ENCODE results near the gene UTP11. TPM values are rescaled to one million over a fixed set of nuclear protein-coding genes. Genes with fewer than 3 reads are reported as not detected.

UTP11 gene
- total and polyA plus RNA-seq, 2 donors (not counting 3 experiments of a cell fraction or from before 2014, with no cell fraction given): 20.1 to 54.1 TPM

DNA sequence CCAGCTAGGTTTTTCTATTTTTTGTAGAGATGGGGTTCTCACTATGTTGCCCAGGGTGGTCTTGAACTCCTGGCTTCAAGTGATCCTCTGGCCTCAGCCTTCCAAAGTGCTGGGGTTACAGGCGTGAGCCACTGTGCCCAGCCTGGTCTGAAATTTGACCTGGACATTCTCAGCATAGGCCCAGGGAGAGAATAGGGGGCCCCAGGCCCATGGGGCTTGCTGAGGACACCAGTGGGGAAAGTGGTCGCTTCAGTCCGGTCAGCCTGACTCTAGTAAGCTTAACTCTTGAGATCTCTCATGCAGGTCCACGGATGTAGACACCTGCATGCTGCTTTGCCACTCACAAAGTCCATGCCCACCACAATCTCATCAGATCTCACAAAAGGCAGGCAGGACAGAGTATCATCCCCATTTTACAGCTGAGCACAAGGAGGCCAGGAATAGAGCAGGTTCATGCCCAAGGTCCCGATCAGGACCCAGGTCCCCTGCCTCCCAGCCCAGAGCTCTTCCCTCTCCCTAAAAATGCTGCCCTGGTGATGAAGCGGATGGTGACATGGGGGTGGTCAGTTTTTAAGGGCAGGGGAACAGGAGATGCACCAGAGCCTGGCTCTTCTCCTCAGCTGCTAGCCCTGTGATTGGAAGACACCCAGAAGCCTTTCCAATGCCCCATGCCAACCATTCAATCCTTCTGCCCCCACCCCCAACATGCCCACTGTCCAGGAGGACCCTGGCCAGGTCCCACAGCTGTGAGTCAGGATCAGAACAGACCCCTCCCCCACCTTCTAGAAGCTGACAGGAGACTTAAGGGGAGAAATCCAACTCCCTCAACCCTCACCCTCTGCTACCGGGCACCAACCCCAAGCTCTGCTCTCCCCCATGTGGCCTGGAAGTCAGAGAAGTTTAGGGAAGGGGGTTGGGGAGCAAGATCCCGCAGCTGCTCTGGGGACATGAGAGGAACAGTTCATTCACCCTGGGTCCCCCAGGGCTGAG is 9.0 kb upstream of the UTP11 start:
- H3K9me3 ChIP-seq (replicated peaks; ENCODE audit: control insufficient read depth, insufficient read depth, low read length): no peaks in the 10 kb centered on the region
- CTCF ChIA-PET: interaction anchor here (0.7 to 1.3 kb wide), 3 partner anchors 9 to 22 kb away, joined by 3 to 4 read pairs (median 3); partner anchors contain the start of gene UTP11
- H3K9ac ChIP-seq (replicated peaks; ENCODE audit: extremely low read depth, insufficient read depth, low read length): peak overlapping the region; percentile 83
- H4K20me1 ChIP-seq (replicated peaks; ENCODE audit: control insufficient read depth, extremely low read depth, insufficient read depth, low read length): no peaks in the 10 kb centered on the region
- BruUV-seq (replicated peaks): no TSS peak
- H3K27me3 ChIP-seq (ENCODE audit: control insufficient read depth in 2 of 2, insufficient read depth in 2 of 2, low read length in 2 of 2): no peaks in the 10 kb centered on the region
- POLR2A ChIA-PET: interaction anchor here (0.5 kb wide), 1 partner anchor 10 kb away, joined by 3 read pairs; no protein-coding TSS in a partner anchor
- no peaks in the 10 kb centered on the region for H3K36me3 ChIP-seq (ENCODE audit: control insufficient read depth in 2 of 2, extremely low read depth in 1 of 2, insufficient read depth in 2 of 2, low read length in 2 of 2)
- H3K27ac ChIP-seq (ENCODE audit: insufficient read depth, low read depth, low read length): peak overlapping the region; percentile 50
- TF ChIP-seq POLR2A (IDR thresholded peaks at IDR 0.05; ENCODE audit: low read depth, low read length) (no peak), MAX (IDR thresholded peaks at IDR 0.05; ENCODE audit: insufficient read depth, insufficient read length) (no peak), POLR2AphosphoS5 (IDR thresholded peaks at IDR 0.05; ENCODE audit: insufficient read depth, low read depth, low read length) (no peak), JUN (IDR thresholded peaks at IDR 0.05; ENCODE audit: borderline replicate concordance, insufficient read depth, insufficient read length, low read depth) (no peak), GATA2 (IDR thresholded peaks at IDR 0.05; ENCODE audit: insufficient read depth, insufficient read length, low read depth, low read length) (no peak), EZH2 (IDR thresholded peaks at IDR 0.05; ENCODE audit: borderline replicate concordance, low read depth, low read length, severe bottlenecking) (no peak), FOS (IDR thresholded peaks at IDR 0.05; ENCODE audit: borderline replicate concordance, insufficient read depth, low read length) (no peak), MYC (IDR thresholded peaks at IDR 0.05; ENCODE audit: low read depth, low read length) (no peak)
- TF ChIP-seq, protein P1, sequence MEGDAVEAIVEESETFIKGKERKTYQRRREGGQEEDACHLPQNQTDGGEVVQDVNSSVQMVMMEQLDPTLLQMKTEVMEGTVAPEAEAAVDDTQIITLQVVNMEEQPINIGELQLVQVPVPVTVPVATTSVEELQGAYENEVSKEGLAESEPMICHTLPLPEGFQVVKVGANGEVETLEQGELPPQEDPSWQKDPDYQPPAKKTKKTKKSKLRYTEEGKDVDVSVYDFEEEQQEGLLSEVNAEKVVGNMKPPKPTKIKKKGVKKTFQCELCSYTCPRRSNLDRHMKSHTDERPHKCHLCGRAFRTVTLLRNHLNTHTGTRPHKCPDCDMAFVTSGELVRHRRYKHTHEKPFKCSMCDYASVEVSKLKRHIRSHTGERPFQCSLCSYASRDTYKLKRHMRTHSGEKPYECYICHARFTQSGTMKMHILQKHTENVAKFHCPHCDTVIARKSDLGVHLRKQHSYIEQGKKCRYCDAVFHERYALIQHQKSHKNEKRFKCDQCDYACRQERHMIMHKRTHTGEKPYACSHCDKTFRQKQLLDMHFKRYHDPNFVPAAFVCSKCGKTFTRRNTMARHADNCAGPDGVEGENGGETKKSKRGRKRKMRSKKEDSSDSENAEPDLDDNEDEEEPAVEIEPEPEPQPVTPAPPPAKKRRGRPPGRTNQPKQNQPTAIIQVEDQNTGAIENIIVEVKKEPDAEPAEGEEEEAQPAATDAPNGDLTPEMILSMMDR (IDR thresholded peaks at IDR 0.05; ENCODE audit: extremely low read depth in 1 of 2, insufficient read depth in 1 of 2, low read depth in 1 of 2, low read length in 2 of 2): no peak
- H3K4me1 ChIP-seq (ENCODE audit: control insufficient read depth, extremely low read depth, insufficient read depth, low read length): peaks cover 43% of the 10 kb centered on the region
- H3K79me2 ChIP-seq (ENCODE audit: control insufficient read depth, insufficient read depth, low read length): peaks cover 37% of the 10 kb centered on the region
- DNase-seq (ENCODE audit: low read depth, low spot score) (peak; percentile 38), FAIRE-seq (peak; percentile 72)
- H3K4me3 ChIP-seq (replicated peaks in 1 of 3; ENCODE audit: insufficient read depth in 1 of 3, low read depth in 1 of 3, low read length in 3 of 3): peak overlapping the region in 2 of 3 experiments; percentile 53 to 84
- dilution Hi-C loops (cut with MboI; ENCODE audit: extremely low pct_ligation_motif_present, low sequenced_read_pairs): no loop called here
- peak overlapping the region; percentile 80 for H3K4me2 ChIP-seq (ENCODE audit: insufficient read depth, low read length)
- intact Hi-C loops (cut with micrococcal nuclease): loop anchor here (5.0 kb wide), 1 partner anchor 196 kb away; the partner anchor contains the start of genes C1orf122 and YRDC
- H3K9me1 ChIP-seq (replicated peaks; ENCODE audit: control insufficient read depth, extremely low read depth, insufficient read depth, low read length): no peaks in the 10 kb centered on the region
- no peak overlapping the region for H2AFZ ChIP-seq (ENCODE audit: low read depth, low read length)
